GM23248 (cell line): ENCODE data around the gene ZNF853. TPM values are rescaled to one million over a fixed set of nuclear protein-coding genes. Genes with fewer than 3 reads are reported as not detected.
"Not testable (repeated sequence)": the region's sequence is repeated elsewhere in the genome, so short reads cannot be mapped to it uniquely, and the experiment has no call there.

Experiments used
- DNase-seq: peaks from one replicate; pipeline ENCODE4 v3.0.0-alpha.2; 2015
- H2AFZ ChIP-seq: fragments of 200-600 bp; sonication (generic); 2 replicates; pipeline ENCODE4 v1.6.1; 2016; ENCODE audit warnings: antibody characterized with exemption
- H3F3A ChIP-seq: fragments of 200-600 bp; sonication (generic); 2 replicates; pipeline ENCODE4 v1.6.1; 2016; ENCODE audit warnings: mild to moderate bottlenecking, antibody characterized with exemption, mixed run types; ENCODE audit not compliant: insufficient read depth
- H3K27ac ChIP-seq: fragments of 200-600 bp; sonication (generic); 2 replicates; pipeline ENCODE4 v1.5.1; 2016; ENCODE audit warnings: mild to moderate bottlenecking
- H3K27me3 ChIP-seq: fragments of 200-600 bp; sonication (generic); replicated peaks from 2 replicates; pipeline ENCODE4 v1.6.1; 2016; ENCODE audit warnings: mild to moderate bottlenecking; ENCODE audit not compliant: insufficient read depth
- H3K36me3 ChIP-seq: fragments of 200-600 bp; sonication (generic); 2 replicates; pipeline ENCODE4 v1.6.1; 2016; ENCODE audit warnings: low read depth, mild to moderate bottlenecking
- H3K4me1 ChIP-seq: fragments of 200-600 bp; sonication (generic); 2 replicates; pipeline ENCODE4 v1.6.1; 2016; ENCODE audit warnings: mild to moderate bottlenecking; ENCODE audit not compliant: insufficient read depth
- H3K4me2 ChIP-seq: fragments of 200-600 bp; sonication (generic); one replicate; pipeline ENCODE4 v1.6.1; 2016; ENCODE audit warnings: mild to moderate bottlenecking; ENCODE audit not compliant: unreplicated experiment
- H3K4me3 ChIP-seq: fragments of 200-600 bp; sonication (generic); 2 replicates; pipeline ENCODE4 v1.5.1; 2016; ENCODE audit warnings: mild to moderate bottlenecking
- H3K79me2 ChIP-seq: fragments of 200-600 bp; sonication (generic); 2 replicates; pipeline ENCODE4 v1.6.1; 2016; ENCODE audit warnings: mild to moderate bottlenecking; ENCODE audit not compliant: insufficient read depth
- H3K9ac ChIP-seq: fragments of 200-600 bp; sonication (generic); 2 replicates; pipeline ENCODE4 v1.6.1; 2016; ENCODE audit warnings: mild to moderate bottlenecking
- H3K9me2 ChIP-seq: fragments of 200-600 bp; sonication (generic); 2 replicates; pipeline ENCODE4 v1.6.1; 2016; ENCODE audit warnings: mixed run types, mild to moderate bottlenecking, moderate library complexity; ENCODE audit not compliant: insufficient read depth
- H3K9me3 ChIP-seq: fragments of 200-600 bp; sonication (generic); one replicate; pipeline ENCODE4 v1.6.1; 2017; ENCODE audit warnings: low read depth
- H4K20me1 ChIP-seq: fragments of 200-600 bp; sonication (generic); 2 replicates; pipeline ENCODE4 v1.6.0; 2016; ENCODE audit not compliant: insufficient read depth
- EZH2 ChIP-seq: fragments of 200-600 bp; sonication (generic); IDR thresholded peaks from 2 replicates; pipeline ENCODE4 v1.6.1; 2018; ENCODE audit warnings: antibody characterized with exemption, mild to moderate bottlenecking; ENCODE audit not compliant: insufficient read depth, poor library complexity, severe bottlenecking
- EZH2phosphoT487 ChIP-seq: fragments of 200-600 bp; sonication (generic); IDR thresholded peaks from 2 replicates; pipeline ENCODE4 v1.6.1; 2018; ENCODE audit warnings: antibody characterized with exemption, moderate library complexity, mild to moderate bottlenecking, low read depth; ENCODE audit not compliant: insufficient read depth
- WGBS, 2 experiments: methylation state at CpG; one replicate each; pipeline ENCODE4 v1.1.6; 2015 to 2017; ENCODE audit warnings: low lambda C conversion rate in 2 of 2, low coverage in 1 of 2; ENCODE audit errors: missing lambda C conversion rate in 2 of 2; 5-methylcytosine and 5-hydroxymethylcytosine counted together
- in situ Hi-C: fragments of 300-500 bp; cut with MboI; formaldehyde crosslinking; loops from 2 replicates; pipeline ENCODE4 v1.15.0; 2020
- polyA plus RNA-seq: library from polyadenylated mRNA; unstranded; fragments of >200 nt; fragmentation: Nextera tagmentation; extraction: Ambion mirVana; gene quantifications from 2 replicates; pipeline ENCODE4 v1.2.1, GENCODE V29; 2016
- total RNA-seq: library from RNA; depleted of rRNA; stranded (reverse); fragments of >200 nt; shearing (Covaris generic); gene quantifications from 2 replicates; pipeline ENCODE4 v1.2.3, GENCODE V29; 2014

ZNF853 gene
- total and polyA plus RNA-seq, 2 experiments from 2014 or later = 0.22 TPM; not detected in 1

DNA sequence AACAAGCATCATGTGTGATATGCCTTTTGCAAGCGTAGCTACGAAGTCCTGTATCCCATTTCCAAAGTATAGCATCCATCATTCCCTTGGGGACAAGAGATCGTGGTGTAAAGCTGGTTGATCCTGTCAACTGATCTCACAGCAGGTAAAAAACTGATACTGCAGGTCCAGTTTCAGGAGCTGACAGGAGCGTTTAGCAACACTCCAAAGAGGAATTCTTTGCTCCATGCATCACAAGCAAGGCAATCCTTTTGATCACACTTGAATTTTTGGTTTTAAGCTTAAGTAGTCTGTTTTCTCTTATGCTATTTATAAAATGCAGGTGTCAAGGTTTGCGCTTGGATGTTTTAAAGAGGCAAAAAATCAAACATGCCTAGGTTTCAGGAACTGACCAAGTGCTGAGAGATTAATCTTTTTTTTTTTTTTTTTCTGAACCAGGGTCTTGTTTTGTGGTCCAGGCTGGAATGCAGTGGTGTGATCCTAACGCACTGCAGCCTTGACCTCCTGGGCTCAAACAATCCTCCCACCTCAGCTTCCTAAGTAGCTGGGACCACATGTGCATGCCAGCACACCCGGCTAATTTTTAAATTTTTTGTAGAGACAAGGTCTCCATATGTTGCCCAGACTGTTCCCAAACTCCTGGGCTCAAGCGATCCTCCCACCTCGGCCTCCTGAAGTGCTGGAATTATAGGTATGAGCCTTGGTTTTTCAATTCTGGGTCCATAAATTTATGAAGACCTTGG lies 40.0 kb upstream of the ZNF853 start:
- Histone ChIP-seq H3K27me3 (no peaks in the 10 kb centered on the region), H3K9me3 (no peaks in the 10 kb centered on the region), H3K9ac (no peak overlapping the region), H4K20me1 (no peaks in the 10 kb centered on the region), H3K4me1 (0 out of 2 replicates have a peak, but pooled peaks cover 6% of the 10 kb centered on the region), H3F3A (no peaks in the 10 kb centered on the region), H3K4me3 (no peak overlapping the region), H2AFZ (no peak overlapping the region), H3K27ac (no peak overlapping the region), H3K9me2 (no peaks in the 10 kb centered on the region), H3K36me3 (no peaks in the 10 kb centered on the region), H3K4me2 (no peak overlapping the region), H3K79me2 (0 out of 2 replicates have a peak, but pooled peaks cover 6% of the 10 kb centered on the region)
- 60 to 65% methylated on average over 9 of the region's 9 CpGs for WGBS, 2 experiments
- TF ChIP-seq EZH2phosphoT487 = no peak
- no peak for TF ChIP-seq EZH2
- in situ Hi-C loops = loop anchor here (25.0 kb wide), 1 partner anchor 362 kb away; no protein-coding TSS in a partner anchor
- DNase-seq = no peak

- DNase-seq = no peak
- H3K27ac ChIP-seq = no peak overlapping the region
- H3K4me1 ChIP-seq = 0 out of 2 replicates have a peak, but pooled peaks cover 6% of the 10 kb centered on the region
- H4K20me1 ChIP-seq = no peaks in the 10 kb centered on the region
- H3K36me3 ChIP-seq = no peaks in the 10 kb centered on the region
- no peak overlapping the region for H2AFZ ChIP-seq
- H3K27me3 ChIP-seq = no peaks in the 10 kb centered on the region
- H3K4me2 ChIP-seq = peak overlapping the region; percentile 79
- in situ Hi-C loops = loop anchor here (25.0 kb wide), 1 partner anchor 361 kb away; no protein-coding TSS in a partner anchor
- TF ChIP-seq EZH2 = no peak
- TF ChIP-seq EZH2phosphoT487 = no peak
- 0 out of 2 replicates have a peak, but pooled peaks cover 6% of the 10 kb centered on the region for H3K79me2 ChIP-seq
- H3K4me3 ChIP-seq = peak overlapping the region; percentile 62
- 63 to 65% methylated on average over 14 of the region's 14 CpGs for WGBS, 2 experiments
- peak overlapping the region; percentile 95; the same call in 1 of the 2 replicates for H3K9ac ChIP-seq
- H3F3A ChIP-seq = no peaks in the 10 kb centered on the region
- H3K9me2 ChIP-seq = no peaks in the 10 kb centered on the region
- H3K9me3 ChIP-seq = no peaks in the 10 kb centered on the region
Measured at GRCh38 chr7:6576024-6576866, 39.2 kb upstream of the ZNF853 start.

- Histone ChIP-seq H2AFZ (peak overlapping the region; percentile 95), H3K9ac (peak overlapping the region; percentile 95), H3K4me3 (peak overlapping the region; percentile 88), H3K27ac (peak overlapping the region; percentile 91), H3K4me2 (peak overlapping the region; percentile 79)
- DNase-seq = peak; percentile 18
- not testable (repeated sequence) for H4K20me1 ChIP-seq, H3K79me2 ChIP-seq, H3K9me3 ChIP-seq, H3K36me3 ChIP-seq, H3K9me2 ChIP-seq, H3K27me3 ChIP-seq, H3K4me1 ChIP-seq, H3F3A ChIP-seq
- 21 to 31% methylated on average over 14 of the region's 14 CpGs for WGBS, 2 experiments
- in situ Hi-C loops = loop anchor here (25.0 kb wide), 1 partner anchor 360 kb away; no protein-coding TSS in a partner anchor
Measured at GRCh38 chr7:6576867-6577368, 38.5 kb upstream of the ZNF853 start.

- no peaks in the 10 kb centered on the region for H3F3A ChIP-seq
- H3K36me3 ChIP-seq = peaks cover 5% of the 10 kb centered on the region; the same call in 1 of the 2 replicates
- WGBS, 2 experiments = 14 to 15% methylated on average over 40 to 45 of the region's 51 CpGs
- peak; percentile 97 for DNase-seq
- H3K27me3 ChIP-seq = no peaks in the 10 kb centered on the region
- H3K9me3 ChIP-seq = no peaks in the 10 kb centered on the region
- peak within 1 kb of the TSS; percentile 91 for H3K27ac ChIP-seq
- 0 out of 2 replicates have a peak, but pooled peaks cover 6% of the 10 kb centered on the region for H3K79me2 ChIP-seq
- peak within 1 kb of the TSS; percentile 79 for H3K4me2 ChIP-seq
- TF ChIP-seq EZH2 (no peak), EZH2phosphoT487 (no peak)
- H3K9ac ChIP-seq = peak within 1 kb of the TSS; percentile 95
- 0 out of 2 replicates have a peak, but pooled peaks cover 6% of the 10 kb centered on the region for H3K4me1 ChIP-seq
- peak within 1 kb of the TSS; percentile 95 for H2AFZ ChIP-seq
- H3K4me3 ChIP-seq = peak within 1 kb of the TSS; percentile 88
- in situ Hi-C loops = loop anchor here (25.0 kb wide), 1 partner anchor 360 kb away; no protein-coding TSS in a partner anchor
- H3K9me2 ChIP-seq = no peaks in the 10 kb centered on the region
- no peaks in the 10 kb centered on the region for H4K20me1 ChIP-seq
Measured at GRCh38 chr7:6577369-6578113, 37.9 kb upstream of the ZNF853 start, which contains the start of gene ZDHHC4. ZDHHC4 (plus strand) TSS chr7:6577454; CDS start chr7:6580562, 3,108 bp downstream.
